ENCODE data around the gene TYSND1. TPM values are rescaled to one million over a fixed set of nuclear protein-coding genes. Genes with fewer than 3 reads are reported as not detected.

Gene TYSND1
- total and polyA plus RNA-seq, 2 of the 13 experiments (the other 11 are each of a cell fraction or from before 2014, with no cell fraction given): 3.3 to 8.9 TPM

DNA sequence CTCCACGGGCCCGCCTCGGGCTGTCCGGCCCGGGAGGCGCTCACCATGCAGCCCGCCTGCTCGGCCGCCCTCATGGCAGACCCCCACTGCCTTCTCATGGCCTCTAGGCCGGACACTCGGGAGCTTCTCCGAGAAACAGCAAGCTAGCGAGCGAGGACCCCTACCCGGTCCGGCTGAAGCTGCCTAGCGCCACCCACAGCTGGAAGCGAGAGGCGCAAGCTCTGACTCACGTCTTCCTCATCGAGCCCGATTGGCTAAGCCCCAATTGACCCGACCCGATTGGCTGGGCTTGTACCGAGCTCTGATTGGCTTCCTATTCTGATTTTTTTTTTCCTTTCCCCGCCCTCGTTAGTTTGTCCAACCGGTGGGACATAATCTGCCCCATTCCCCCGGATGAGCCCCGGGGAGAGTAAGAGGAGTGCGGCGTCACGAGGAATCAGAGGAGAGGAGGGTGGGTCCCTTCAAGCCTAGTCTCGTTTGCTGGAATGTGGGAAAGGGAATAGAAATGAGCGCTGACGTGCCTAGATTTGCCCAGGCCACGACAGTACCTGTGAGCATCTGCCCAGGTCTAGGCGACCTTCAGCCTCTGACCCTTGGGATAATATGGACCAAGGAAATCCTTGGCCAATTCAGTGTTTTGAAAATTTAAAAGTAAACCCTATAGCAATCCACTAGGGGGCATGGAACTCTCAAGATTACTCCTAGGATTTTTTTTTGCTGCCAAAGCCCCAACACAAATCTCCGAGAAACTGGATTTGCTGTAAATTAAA, at the start of gene TYSND1 (continued):
- no peak for TF ChIP-seq HMGA1 (CRISPR knock-in tag; conservative IDR thresholded peaks at IDR 0.05)
- no peak for TF ChIP-seq RARG (CRISPR knock-in tag; IDR thresholded peaks at IDR 0.05; ENCODE audit: low read depth)
- no peak; the same call in 1 of the 2 replicates for TF ChIP-seq ZNF431 (CRISPR knock-in tag; IDR thresholded peaks at IDR 0.05; ENCODE audit: borderline replicate concordance, low read depth)
- TF ChIP-seq ZNF644 (CRISPR knock-in tag; IDR thresholded peaks at IDR 0.05; ENCODE audit: low read depth): no peak
- no peak for TF ChIP-seq EEA1 (CRISPR knock-in tag; IDR thresholded peaks at IDR 0.05; ENCODE audit: borderline replicate concordance)
- TF ChIP-seq, protein P1, sequence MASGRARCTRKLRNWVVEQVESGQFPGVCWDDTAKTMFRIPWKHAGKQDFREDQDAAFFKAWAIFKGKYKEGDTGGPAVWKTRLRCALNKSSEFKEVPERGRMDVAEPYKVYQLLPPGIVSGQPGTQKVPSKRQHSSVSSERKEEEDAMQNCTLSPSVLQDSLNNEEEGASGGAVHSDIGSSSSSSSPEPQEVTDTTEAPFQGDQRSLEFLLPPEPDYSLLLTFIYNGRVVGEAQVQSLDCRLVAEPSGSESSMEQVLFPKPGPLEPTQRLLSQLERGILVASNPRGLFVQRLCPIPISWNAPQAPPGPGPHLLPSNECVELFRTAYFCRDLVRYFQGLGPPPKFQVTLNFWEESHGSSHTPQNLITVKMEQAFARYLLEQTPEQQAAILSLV (CRISPR knock-in tag; IDR thresholded peaks at IDR 0.05; ENCODE audit: borderline replicate concordance): no peak
- TF ChIP-seq POGZ (CRISPR knock-in tag; IDR thresholded peaks at IDR 0.05): peak; percentile 89
- TF ChIP-seq SNAI1 (CRISPR knock-in tag; IDR thresholded peaks at IDR 0.05; ENCODE audit: borderline replicate concordance): 0 out of 2 replicates have a peak, but pooled peaks have one; percentile 82
- no peak; the same call in 1 of the 2 replicates for TF ChIP-seq ZNF235 (CRISPR knock-in tag; IDR thresholded peaks at IDR 0.05; ENCODE audit: borderline replicate concordance)
- TF ChIP-seq HNRNPK (IDR thresholded peaks at IDR 0.05; ENCODE audit: low read depth, low read length, poor library complexity, severe bottlenecking): no peak
- TF ChIP-seq SRF (IDR thresholded peaks at IDR 0.05; ENCODE audit: low read depth, low read length): no peak
- TF ChIP-seq, protein P2, sequence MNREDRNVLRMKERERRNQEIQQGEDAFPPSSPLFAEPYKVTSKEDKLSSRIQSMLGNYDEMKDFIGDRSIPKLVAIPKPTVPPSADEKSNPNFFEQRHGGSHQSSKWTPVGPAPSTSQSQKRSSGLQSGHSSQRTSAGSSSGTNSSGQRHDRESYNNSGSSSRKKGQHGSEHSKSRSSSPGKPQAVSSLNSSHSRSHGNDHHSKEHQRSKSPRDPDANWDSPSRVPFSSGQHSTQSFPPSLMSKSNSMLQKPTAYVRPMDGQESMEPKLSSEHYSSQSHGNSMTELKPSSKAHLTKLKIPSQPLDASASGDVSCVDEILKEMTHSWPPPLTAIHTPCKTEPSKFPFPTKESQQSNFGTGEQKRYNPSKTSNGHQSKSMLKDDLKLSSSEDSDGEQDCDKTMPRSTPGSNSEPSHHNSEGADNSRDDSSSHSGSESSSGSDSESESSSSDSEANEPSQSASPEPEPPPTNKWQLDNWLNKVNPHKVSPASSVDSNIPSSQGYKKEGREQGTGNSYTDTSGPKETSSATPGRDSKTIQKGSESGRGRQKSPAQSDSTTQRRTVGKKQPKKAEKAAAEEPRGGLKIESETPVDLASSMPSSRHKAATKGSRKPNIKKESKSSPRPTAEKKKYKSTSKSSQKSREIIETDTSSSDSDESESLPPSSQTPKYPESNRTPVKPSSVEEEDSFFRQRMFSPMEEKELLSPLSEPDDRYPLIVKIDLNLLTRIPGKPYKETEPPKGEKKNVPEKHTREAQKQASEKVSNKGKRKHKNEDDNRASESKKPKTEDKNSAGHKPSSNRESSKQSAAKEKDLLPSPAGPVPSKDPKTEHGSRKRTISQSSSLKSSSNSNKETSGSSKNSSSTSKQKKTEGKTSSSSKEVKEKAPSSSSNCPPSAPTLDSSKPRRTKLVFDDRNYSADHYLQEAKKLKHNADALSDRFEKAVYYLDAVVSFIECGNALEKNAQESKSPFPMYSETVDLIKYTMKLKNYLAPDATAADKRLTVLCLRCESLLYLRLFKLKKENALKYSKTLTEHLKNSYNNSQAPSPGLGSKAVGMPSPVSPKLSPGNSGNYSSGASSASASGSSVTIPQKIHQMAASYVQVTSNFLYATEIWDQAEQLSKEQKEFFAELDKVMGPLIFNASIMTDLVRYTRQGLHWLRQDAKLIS (CRISPR knock-in tag; IDR thresholded peaks at IDR 0.05): no peak
- TF ChIP-seq, protein P3, sequence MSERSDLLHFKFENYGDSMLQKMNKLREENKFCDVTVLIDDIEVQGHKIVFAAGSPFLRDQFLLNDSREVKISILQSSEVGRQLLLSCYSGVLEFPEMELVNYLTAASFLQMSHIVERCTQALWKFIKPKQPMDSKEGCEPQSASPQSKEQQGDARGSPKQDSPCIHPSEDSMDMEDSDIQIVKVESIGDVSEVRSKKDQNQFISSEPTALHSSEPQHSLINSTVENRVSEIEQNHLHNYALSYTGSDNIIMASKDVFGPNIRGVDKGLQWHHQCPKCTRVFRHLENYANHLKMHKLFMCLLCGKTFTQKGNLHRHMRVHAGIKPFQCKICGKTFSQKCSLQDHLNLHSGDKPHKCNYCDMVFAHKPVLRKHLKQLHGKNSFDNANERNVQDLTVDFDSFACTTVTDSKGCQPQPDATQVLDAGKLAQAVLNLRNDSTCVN (CRISPR knock-in tag; IDR thresholded peaks at IDR 0.05; ENCODE audit: borderline replicate concordance): no peak; the same call in 1 of the 2 replicates
- TF ChIP-seq ZNF768 (CRISPR knock-in tag; IDR thresholded peaks at IDR 0.05): 0 out of 2 replicates have a peak, but pooled peaks have one; percentile 39
- TF ChIP-seq, protein P4, sequence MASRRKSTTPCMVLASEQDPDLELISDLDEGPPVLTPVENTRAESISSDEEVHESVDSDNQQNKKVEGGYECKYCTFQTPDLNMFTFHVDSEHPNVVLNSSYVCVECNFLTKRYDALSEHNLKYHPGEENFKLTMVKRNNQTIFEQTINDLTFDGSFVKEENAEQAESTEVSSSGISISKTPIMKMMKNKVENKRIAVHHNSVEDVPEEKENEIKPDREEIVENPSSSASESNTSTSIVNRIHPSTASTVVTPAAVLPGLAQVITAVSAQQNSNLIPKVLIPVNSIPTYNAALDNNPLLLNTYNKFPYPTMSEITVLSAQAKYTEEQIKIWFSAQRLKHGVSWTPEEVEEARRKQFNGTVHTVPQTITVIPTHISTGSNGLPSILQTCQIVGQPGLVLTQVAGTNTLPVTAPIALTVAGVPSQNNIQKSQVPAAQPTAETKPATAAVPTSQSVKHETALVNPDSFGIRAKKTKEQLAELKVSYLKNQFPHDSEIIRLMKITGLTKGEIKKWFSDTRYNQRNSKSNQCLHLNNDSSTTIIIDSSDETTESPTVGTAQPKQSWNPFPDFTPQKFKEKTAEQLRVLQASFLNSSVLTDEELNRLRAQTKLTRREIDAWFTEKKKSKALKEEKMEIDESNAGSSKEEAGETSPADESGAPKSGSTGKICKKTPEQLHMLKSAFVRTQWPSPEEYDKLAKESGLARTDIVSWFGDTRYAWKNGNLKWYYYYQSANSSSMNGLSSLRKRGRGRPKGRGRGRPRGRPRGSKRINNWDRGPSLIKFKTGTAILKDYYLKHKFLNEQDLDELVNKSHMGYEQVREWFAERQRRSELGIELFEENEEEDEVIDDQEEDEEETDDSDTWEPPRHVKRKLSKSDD (CRISPR knock-in tag; IDR thresholded peaks at IDR 0.05; ENCODE audit: low read depth): no peak
- TF ChIP-seq, protein P5, sequence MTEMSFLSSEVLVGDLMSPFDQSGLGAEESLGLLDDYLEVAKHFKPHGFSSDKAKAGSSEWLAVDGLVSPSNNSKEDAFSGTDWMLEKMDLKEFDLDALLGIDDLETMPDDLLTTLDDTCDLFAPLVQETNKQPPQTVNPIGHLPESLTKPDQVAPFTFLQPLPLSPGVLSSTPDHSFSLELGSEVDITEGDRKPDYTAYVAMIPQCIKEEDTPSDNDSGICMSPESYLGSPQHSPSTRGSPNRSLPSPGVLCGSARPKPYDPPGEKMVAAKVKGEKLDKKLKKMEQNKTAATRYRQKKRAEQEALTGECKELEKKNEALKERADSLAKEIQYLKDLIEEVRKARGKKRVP (CRISPR knock-in tag; IDR thresholded peaks at IDR 0.05): no peak
- TF ChIP-seq, protein P6, sequence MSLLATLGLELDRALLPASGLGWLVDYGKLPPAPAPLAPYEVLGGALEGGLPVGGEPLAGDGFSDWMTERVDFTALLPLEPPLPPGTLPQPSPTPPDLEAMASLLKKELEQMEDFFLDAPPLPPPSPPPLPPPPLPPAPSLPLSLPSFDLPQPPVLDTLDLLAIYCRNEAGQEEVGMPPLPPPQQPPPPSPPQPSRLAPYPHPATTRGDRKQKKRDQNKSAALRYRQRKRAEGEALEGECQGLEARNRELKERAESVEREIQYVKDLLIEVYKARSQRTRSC (CRISPR knock-in tag; IDR thresholded peaks at IDR 0.05; ENCODE audit: low read depth): no peak

Data from HepG2 (cell line).